Gastrocnemius medialis (tissue), 4 donors: Measurements from ENCODE around the gene IL12RB1. TPM values are rescaled to one million over a fixed set of nuclear protein-coding genes. Genes with fewer than 3 reads are reported as not detected.

ENCODE experiments used
- ATAC-seq, 2 donors: fragments of 150-250 bp; one replicate each; pipeline ENCODE4 v1.9.1; 2016
- DNase-seq, 2 donors: peaks; one replicate each; pipeline ENCODE4 v3.0.0-alpha.2; 2019
- H3K27ac ChIP-seq, 4 donors: fragments of 200-600 bp; sonication (generic); 1 replicate in 1 of 4; 2 replicates in 3 of 4; pipeline ENCODE4 v1.5.1; 2016 to 2018; ENCODE audit warnings: mild to moderate bottlenecking in 2 of 4, moderate library complexity in 1 of 4
- H3K27me3 ChIP-seq, 3 donors: fragments of 200-600 bp; sonication (generic) in 2 of 3; 1 replicate in 1 of 3; 2 replicates in 2 of 3; pipeline versions ENCODE4 v1.5.1 to v1.6.0; 2016 to 2019; ENCODE audit warnings: mild to moderate bottlenecking in 1 of 3, moderate library complexity in 1 of 3
- H3K36me3 ChIP-seq, 2 donors: fragments of 200-600 bp; sonication (generic) in 1 of 2; one replicate each; pipeline ENCODE4 v1.5.1; 2017 to 2018
- H3K4me1 ChIP-seq, 2 donors: fragments of 200-600 bp; sonication (generic) in 1 of 2; one replicate each; pipeline ENCODE4 v1.5.1; 2016 to 2017; ENCODE audit warnings: mild to moderate bottlenecking in 2 of 2
- H3K4me3 ChIP-seq, 4 donors: fragments of 200-600 bp; sonication (generic) in 3 of 4; 1 replicate in 1 of 4; 2 replicates in 3 of 4; pipeline ENCODE4 v1.5.1; 2016 to 2019; ENCODE audit warnings: mild to moderate bottlenecking in 2 of 4
- H3K9me3 ChIP-seq, 3 donors: fragments of 200-600 bp; sonication (generic) in 2 of 3; 1 replicate in 1 of 3; 2 replicates in 2 of 3; pipeline ENCODE4 v1.5.1; 2016 to 2019
- POLR2A ChIP-seq, 2 donors: fragments of 450-650 bp; IDR thresholded peaks; one replicate each; pipeline ENCODE4 v1.6.1; 2017; ENCODE audit warnings: antibody characterized with exemption in 2 of 2, mild to moderate bottlenecking in 2 of 2, moderate library complexity in 2 of 2
- in situ Hi-C, 4 donors: fragments of 200-750 bp; cut with MboI; loops; one replicate each; pipeline versions ENCODE4 v1.15.0 to v1.8.0; 2017; ENCODE audit warnings: low sequenced_read_pairs in 4 of 4
- intact Hi-C: fragments of 100-400 bp; cut with DNase I; formaldehyde crosslinking; loops from one replicate; pipeline ENCODE4 v1.15.1; 2023; ENCODE audit warnings: low total_unique reads
- total RNA-seq, 4 donors: library from RNA; depleted of rRNA; stranded (reverse); fragments of >200 nt; gene quantifications; one replicate each; pipeline versions ENCODE4 v1.1.0 to v1.2.3, GENCODE V29; 2016
- TF ChIP-seq, protein P1 (sequence below), 5 experiments: fragments of 450-650 bp in 3 of 5; fragments of 200-600 bp in 2 of 5; sonication (generic) in 2 of 5; IDR thresholded peaks in 4 of 5; conservative IDR thresholded peaks in 1 of 5; 1 replicate in 4 of 5; 2 replicates in 1 of 5; pipeline ENCODE4 v1.5.1; 2016 to 2019; ENCODE audit warnings: antibody characterized with exemption in 5 of 5, mild to moderate bottlenecking in 3 of 5, moderate library complexity in 3 of 5

IL12RB1 gene
- total RNA-seq, 4 donors from 2014 or later: 0.16 to 0.20 TPM; not detected in 2

DNA sequence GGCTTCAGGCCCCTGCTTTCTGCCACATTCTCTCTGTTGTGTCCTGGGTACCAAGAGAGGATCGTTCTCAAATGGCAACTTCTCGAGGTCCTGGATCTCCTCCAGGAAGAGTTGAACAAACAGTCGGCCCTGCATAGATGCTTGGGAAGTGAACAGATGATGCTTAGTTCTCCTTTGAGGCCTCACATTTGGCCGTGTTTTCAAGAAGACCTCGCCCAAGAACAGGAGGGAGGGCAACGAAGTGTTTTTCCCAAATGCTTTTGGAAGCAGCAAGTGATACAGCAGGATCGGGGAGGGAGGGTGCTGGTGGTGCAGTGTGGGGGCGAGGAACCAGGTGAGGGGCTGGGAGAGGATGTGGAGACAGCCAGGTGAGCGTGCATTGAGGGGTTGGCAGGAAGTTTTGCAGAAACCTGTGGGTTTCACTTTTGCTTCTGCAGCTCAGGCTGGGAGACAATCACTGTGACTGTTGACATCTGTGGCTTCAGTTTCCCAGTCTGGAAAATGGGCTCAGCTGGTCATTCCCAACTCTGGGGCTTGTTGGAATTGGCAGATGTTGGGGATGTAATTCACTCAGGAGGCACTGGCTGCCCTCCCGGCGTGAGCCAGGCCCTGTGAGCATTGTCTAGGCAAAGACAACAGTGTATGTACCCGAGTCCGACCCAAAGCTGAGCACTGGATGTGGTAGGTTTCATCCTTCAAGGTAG lies 32.4 kb upstream of the IL12RB1 start:
- no peaks in the 10 kb centered on the region for H3K27me3 ChIP-seq
- TF ChIP-seq, protein P1, sequence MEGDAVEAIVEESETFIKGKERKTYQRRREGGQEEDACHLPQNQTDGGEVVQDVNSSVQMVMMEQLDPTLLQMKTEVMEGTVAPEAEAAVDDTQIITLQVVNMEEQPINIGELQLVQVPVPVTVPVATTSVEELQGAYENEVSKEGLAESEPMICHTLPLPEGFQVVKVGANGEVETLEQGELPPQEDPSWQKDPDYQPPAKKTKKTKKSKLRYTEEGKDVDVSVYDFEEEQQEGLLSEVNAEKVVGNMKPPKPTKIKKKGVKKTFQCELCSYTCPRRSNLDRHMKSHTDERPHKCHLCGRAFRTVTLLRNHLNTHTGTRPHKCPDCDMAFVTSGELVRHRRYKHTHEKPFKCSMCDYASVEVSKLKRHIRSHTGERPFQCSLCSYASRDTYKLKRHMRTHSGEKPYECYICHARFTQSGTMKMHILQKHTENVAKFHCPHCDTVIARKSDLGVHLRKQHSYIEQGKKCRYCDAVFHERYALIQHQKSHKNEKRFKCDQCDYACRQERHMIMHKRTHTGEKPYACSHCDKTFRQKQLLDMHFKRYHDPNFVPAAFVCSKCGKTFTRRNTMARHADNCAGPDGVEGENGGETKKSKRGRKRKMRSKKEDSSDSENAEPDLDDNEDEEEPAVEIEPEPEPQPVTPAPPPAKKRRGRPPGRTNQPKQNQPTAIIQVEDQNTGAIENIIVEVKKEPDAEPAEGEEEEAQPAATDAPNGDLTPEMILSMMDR (IDR thresholded peaks at IDR 0.05 in 4 of 5, conservative IDR thresholded peaks at IDR 0.05 in 1 of 5): no peak
- TF ChIP-seq POLR2A (IDR thresholded peaks at IDR 0.05): no peak
- ATAC-seq (no peak), DNase-seq (no peak)
- H3K4me3 ChIP-seq: no peak overlapping the region
- in situ Hi-C loops: loop anchor here in 3 of 4 donors (10.0 kb wide), 2 partner anchors 46 to 136 kb away; a partner anchor contains a TSS
- intact Hi-C loops: loop anchor here (5.0 kb wide), 1 partner anchor 33 kb away; the partner anchor contains the start of gene PIK3R2
- peak overlapping the region in 1 of 4 donors; percentile 23 for H3K27ac ChIP-seq
- peaks cover 10 to 12% of the 10 kb centered on the region in 2 donors for H3K4me1 ChIP-seq
- H3K9me3 ChIP-seq: no peaks in the 10 kb centered on the region
- no peaks in the 10 kb centered on the region for H3K36me3 ChIP-seq

DNA sequence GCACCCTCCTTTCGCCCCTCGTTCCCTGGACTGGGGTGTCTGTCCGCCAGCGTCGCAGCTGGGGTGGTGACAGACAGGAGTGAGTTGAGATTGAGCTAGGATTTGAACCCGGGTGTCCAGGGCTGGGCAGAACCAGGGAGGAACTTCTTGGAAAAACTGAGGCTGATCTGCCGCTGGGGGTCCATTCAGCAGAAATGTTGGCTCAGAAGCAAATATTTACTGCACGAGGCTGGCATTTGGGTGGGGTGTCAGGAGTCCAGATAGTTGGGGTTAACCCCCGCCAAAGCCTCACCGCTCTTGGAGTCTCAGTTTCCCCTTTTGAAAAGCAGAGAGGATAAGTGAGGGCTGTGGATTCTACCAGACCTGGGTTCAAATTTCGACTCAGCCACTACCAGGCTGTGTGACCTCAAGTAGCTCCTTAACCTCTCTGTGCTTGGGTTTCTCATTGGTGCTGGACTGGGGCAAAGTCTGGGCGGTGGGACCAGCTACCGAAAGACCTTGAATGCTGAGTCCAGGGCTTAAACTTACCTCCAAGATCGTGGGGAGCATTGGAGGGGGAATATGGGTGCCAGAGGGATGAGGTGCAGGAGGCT lies 31.8 kb upstream of the IL12RB1 start:
- in situ Hi-C loops (loop anchor here in 3 of 4 donors (10.0 kb wide), 2 partner anchors 46 to 136 kb away; a partner anchor contains a TSS), intact Hi-C loops (loop anchor here (5.0 kb wide), 1 partner anchor 34 kb away; the partner anchor contains the start of gene PIK3R2)
- no peaks in the 10 kb centered on the region for H3K36me3 ChIP-seq
- peaks cover 10 to 12% of the 10 kb centered on the region in 2 donors for H3K4me1 ChIP-seq
- peak in 1 of 2 donors; percentile 1 for ATAC-seq
- no peaks in the 10 kb centered on the region for H3K9me3 ChIP-seq
- DNase-seq: no peak
- H3K27ac ChIP-seq: peak overlapping the region in 3 of 4 donors; percentile 23 to 71 (median 51)
- no peaks in the 10 kb centered on the region for H3K27me3 ChIP-seq
- no peak for TF ChIP-seq POLR2A (IDR thresholded peaks at IDR 0.05)
- TF ChIP-seq, protein P1 (IDR thresholded peaks at IDR 0.05 in 4 of 5, conservative IDR thresholded peaks at IDR 0.05 in 1 of 5): no peak
- peak overlapping the region; percentile 59 to 97 (median 75) for H3K4me3 ChIP-seq

DNA sequence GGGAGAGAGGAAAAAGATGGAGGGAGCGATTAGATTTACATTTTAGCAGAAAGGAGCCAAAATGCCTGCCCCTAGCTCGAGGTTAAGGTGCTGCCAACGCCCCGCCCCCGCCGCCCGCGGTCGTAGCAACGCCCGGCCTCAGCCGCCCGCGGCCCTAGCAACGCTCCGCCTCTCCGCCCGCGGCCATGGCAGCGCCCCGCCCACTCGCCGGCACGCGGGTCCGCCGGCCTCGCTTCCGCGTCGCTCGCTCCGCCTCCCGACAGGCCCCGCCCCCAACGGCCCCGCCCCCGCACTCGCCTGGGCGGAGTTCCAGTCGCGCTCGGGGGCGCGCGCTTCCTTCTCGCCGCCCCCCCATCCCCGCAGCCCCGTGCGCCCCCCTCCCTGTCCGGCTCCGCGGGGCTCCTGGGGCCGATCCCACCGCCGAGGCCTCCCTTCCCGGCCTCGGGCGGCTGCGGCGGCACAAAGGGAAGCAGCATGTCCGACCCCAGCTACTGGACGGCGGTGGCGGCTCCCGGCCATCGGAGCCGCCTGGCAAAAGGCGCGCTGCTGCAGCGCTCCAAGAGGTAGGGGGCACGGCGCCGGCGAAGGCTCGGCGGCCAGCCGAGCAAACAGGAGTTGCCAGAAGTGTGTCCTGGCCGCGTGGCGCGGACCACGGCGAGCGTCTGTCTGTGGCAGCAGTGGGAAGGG lies 31.1 kb upstream of the IL12RB1 start:
- in situ Hi-C loops (loop anchor here in 3 of 4 donors (10.0 kb wide), 2 partner anchors 47 to 137 kb away; a partner anchor contains a TSS), intact Hi-C loops (loop anchor here (1.0 to 5.0 kb wide), 2 partner anchors 34 to 86 kb away; partner anchors contain the start of genes PIK3R2 and RAB3A)
- Histone ChIP-seq H3K9me3 (no peaks in the 10 kb centered on the region), H3K27me3 (no peaks in the 10 kb centered on the region), H3K27ac (peak overlapping the region; percentile 51 to 71 (median 60)), H3K4me3 (peak overlapping the region; percentile 59 to 97 (median 75)), H3K4me1 (peaks cover 10 to 12% of the 10 kb centered on the region in 2 donors), H3K36me3 (no peaks in the 10 kb centered on the region)
- ATAC-seq: peak; percentile 91
- TF ChIP-seq, protein P1 (IDR thresholded peaks at IDR 0.05 in 4 of 5, conservative IDR thresholded peaks at IDR 0.05 in 1 of 5): peak in 1 of 5 experiments; percentile 6
- TF ChIP-seq POLR2A (IDR thresholded peaks at IDR 0.05): no peak
- peak; percentile 73 to 81 for DNase-seq

DNA sequence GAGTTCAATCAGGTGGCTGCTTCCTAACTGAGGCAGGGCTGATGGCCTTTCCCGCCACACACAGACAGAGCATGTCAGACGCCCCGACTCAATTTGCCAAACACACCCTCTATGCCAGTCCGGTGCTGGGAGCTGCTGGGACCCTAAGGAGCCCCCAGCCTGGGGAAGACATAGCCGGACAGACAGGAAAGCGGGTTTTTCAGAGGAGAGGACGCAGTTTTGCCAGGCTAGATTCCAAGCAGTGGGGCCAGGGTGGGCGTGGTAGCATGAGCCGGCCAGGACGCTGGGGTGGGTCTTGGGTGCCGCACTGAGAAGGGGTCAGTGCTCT lies 30.6 kb upstream of the IL12RB1 start:
- in situ Hi-C loops: loop anchor here in 3 of 4 donors (10.0 kb wide), 2 partner anchors 47 to 137 kb away; a partner anchor contains a TSS
- no peak for DNase-seq
- no peak for ATAC-seq
- TF ChIP-seq POLR2A (IDR thresholded peaks at IDR 0.05): no peak
- Histone ChIP-seq H3K4me3 (peak overlapping the region; percentile 3 to 83 (median 58)), H3K27me3 (no peaks in the 10 kb centered on the region), H3K36me3 (no peaks in the 10 kb centered on the region), H3K9me3 (no peaks in the 10 kb centered on the region), H3K27ac (no peak overlapping the region), H3K4me1 (peaks cover 10 to 12% of the 10 kb centered on the region in 2 donors)
- intact Hi-C loops: loop anchor here (1.0 to 5.0 kb wide), 2 partner anchors 35 to 87 kb away; partner anchors contain the start of genes PIK3R2 and RAB3A
